NCI-H2196 (cell line): ENCODE data around the gene DGKI.

ENCODE experiments used
- DNase-seq: peaks from one replicate; lab custom pipeline; 2025; ENCODE audit not compliant: unreplicated experiment; lab: John Stamatoyannopoulos, UW

The DGKI gene

GRCh38 chr7:137658190-137658900, 188.4 kb downstream of the DGKI start:
- DNase-seq = no peak

- DNase-seq = no peak
These were observed 189.1 kb downstream of the DGKI start for GRCh38 chr7:137657476-137658189.

GRCh38 chr7:137656850-137657232, 189.9 kb downstream of the DGKI start:
- DNase-seq = no peak

GRCh38 chr7:137656227-137656849, 190.4 kb downstream of the DGKI start:
- peak; percentile 58 for DNase-seq

GRCh38 chr7:137655804-137656203, 191.0 kb downstream of the DGKI start:
- no peak for DNase-seq

GRCh38 chr7:137652721-137653120, 194.1 kb downstream of the DGKI start:
- DNase-seq = no peak

GRCh38 chr7:137647905-137648565, 198.7 kb downstream of the DGKI start:
- no peak for DNase-seq

- DNase-seq = no peak
These were observed 204.3 kb downstream of the DGKI start for GRCh38 chr7:137642472-137642871.

- DNase-seq = no peak
These were observed 204.7 kb downstream of the DGKI start for GRCh38 chr7:137642031-137642430.

GRCh38 chr7:137636376-137636775, 210.4 kb downstream of the DGKI start:
- DNase-seq = no peak

GRCh38 chr7:137635874-137636273, 210.9 kb downstream of the DGKI start:
- no peak for DNase-seq

GRCh38 chr7:137635132-137635531, 211.6 kb downstream of the DGKI start:
- no peak for DNase-seq

GRCh38 chr7:137634356-137634755, 212.4 kb downstream of the DGKI start:
- no peak for DNase-seq

GRCh38 chr7:137633133-137633532, 213.6 kb downstream of the DGKI start:
- DNase-seq = no peak

GRCh38 chr7:137628216-137628615, 218.6 kb downstream of the DGKI start:
- no peak for DNase-seq

GRCh38 chr7:137626469-137627067, 220.2 kb downstream of the DGKI start:
- peak; percentile 64 for DNase-seq

GRCh38 chr7:137625197-137625596, 221.6 kb downstream of the DGKI start:
- DNase-seq = no peak

- no peak for DNase-seq
These were observed 227.6 kb downstream of the DGKI start for GRCh38 chr7:137619181-137619580.

GRCh38 chr7:137618748-137619147, 228.0 kb downstream of the DGKI start:
- DNase-seq = no peak

- no peak for DNase-seq
These were observed 233.7 kb downstream of the DGKI start for GRCh38 chr7:137613006-137613525.

- no peak for DNase-seq
These were observed 235.2 kb downstream of the DGKI start for GRCh38 chr7:137611606-137612005.
